DMS53 (cell line): ENCODE measurements around the gene MGAT1.
A peak's percentile ranks its signal among the peaks of the same experiment; 100 is the strongest.
"Not testable (repeated sequence)": the region's sequence is repeated elsewhere in the genome, so short reads cannot be mapped to it uniquely, and the experiment has no call there.

Experiments
- DNase-seq: peaks from one replicate; lab custom pipeline; 2025; lab: John Stamatoyannopoulos, UW

The MGAT1 gene

DNA sequence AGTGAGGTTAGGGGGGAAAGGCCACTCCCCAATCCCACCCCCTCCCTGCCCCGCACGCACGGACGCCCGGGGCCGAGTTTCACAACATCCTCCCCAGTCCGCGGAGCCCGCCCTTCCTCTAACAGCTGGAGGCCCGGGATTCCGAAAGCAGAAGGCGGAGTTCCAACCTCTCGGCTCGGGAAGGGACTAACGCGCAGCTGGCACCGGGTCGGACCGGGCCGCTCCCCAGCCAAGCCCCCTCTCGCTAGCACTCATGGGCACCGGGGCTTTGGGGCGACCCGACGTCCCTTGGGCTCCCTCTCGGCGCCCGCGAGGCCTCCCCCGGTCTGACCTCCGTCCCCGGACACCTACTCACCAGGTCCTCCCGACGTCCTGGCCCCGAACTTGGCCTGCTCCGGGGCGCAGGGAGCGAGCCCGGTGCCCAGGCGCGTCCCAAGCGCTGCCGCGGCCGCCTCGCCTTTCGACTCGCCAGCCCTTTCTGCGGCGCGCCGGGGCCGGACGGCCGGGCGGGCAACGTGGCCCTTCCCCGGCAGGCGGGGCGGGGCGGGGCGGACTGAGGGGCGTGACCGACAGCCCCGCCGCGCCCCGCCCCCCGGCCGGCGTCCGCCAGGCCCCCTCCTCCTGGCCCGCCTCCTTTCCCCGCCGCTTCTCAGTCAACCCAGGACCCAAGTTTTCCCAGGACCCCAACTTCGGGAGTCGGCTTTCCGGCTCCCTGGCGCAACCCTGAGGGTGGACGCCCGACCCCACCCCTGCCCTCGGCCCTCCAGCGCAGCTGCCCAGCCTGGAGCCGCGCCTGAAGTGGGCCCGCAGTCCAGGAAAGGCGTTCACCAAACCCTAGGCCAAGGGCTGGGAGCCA is at the start of gene MGAT1:
TSS of gene MGAT1 (minus strand) at position 482 of the 856 bp plus-strand sequence. CDS start 9,835 bp downstream, outside the sequence.
- DNase-seq: peak; percentile 91

DNA sequence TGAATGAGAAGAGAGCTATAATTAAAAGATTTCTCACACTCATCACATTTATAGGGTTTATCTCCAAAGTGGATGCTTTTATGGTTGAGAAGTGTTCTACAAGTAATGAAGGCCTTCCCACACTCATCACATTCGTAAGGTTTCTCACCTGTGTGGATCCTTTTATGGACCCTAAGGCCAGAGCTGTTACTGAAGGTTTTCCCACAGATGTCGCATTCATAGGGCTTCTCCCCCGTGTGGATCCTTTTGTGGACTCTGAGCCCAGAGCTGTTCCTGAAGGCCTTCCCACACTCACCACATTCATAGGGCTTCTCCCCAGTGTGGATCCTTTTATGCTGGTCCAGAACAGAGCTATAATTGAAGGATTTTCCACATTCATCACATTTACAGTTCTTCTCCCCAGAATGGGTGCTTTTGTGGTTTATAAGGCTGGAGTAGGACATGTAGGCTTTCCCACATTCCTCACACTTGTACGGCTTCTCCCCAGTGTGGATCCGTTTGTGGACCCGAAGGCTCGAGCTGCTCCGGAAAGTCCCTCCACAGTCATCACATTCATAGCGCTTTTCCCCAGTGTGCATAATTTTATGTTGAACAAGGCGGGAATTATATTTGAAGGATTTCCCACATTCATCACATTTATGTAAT is 48.0 kb upstream of the MGAT1 start:
- DNase-seq: no peak

DNA sequence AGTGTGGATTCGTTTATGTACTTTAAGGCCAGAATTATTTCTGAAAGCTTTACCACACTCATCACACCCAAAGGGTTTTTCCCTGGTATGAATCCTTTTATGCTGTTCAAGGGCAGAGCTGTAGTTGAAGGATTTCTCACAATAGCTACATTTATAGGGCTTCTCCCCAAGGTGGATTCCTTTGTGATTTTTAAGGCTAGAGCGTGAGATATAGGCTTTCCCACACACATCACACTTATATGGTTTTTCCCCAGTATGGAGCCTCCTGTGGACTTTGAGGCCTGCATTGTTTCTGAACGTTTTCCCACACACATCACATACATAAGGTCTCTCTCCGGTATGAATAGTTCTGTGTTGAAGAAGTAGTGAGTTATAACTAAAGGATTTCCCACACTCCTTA is 47.2 kb upstream of the MGAT1 start:
- no peak for DNase-seq

DNA sequence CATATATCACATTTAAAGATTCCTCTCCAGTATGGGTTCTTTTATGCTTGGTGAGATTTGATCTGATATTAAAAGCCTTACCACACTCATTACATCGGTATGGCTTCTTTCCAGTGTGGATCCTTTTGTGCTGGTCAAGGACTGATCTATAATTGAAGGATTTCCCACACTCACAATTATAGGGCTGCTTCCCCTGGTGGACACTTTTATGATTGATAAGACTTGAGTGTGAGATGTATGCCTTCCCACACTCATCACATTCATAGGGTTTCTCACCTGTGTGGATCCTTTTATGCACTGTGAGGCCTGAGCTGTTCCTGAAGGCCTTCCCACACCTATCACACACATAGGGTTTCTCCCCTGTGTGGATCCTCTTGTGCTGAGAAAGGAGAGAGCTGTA is 46.3 kb upstream of the MGAT1 start:
- DNase-seq: no peak

GRCh38 chr5:180848265-180848664 is 45.7 kb upstream of the MGAT1 start:
- DNase-seq: no peak

DNA sequence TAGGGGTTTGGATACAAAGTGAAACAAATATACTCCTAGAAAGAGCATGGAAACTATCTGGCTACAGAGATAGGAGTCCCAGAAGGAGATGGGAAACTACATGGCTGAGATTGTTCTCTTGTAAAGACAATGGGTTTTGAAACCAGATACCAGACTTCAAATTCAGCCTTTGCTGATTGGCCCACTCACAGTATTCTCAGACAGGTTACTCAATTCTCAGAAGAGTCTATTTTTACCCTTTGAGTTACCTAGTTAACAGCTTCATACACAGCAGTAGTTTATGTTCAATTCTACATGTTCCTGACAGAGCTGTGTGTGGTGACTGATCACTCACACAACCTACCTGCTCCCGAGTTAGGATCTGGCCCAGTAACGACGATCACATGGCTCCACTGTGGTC is 44.4 kb upstream of the MGAT1 start:
- DNase-seq: no peak

GRCh38 chr5:180844858-180845257 is 42.3 kb upstream of the MGAT1 start:
- no peak for DNase-seq

- no peak for DNase-seq
Measured at GRCh38 chr5:180844432-180844831, 41.8 kb upstream of the MGAT1 start.

DNA sequence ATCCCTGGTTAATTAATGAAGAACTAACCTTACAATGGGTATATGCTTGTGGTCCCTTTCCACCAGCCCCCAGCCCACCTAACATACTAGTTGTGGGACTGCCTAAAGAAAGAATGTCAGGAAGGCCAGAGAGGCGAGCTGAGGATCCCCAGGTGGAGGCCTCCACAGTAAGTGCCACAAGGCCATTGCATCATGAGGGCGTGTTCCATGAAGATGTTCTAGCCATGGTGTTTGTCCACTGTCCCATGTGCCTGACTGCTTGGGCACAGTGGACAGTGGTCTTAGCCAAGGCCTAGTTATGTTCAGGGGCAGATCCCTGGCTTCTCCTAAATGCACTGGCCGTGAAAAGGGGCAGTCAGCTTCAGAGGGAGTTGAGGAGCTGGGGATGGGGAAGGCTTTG is 37.3 kb upstream of the MGAT1 start:
- DNase-seq: no peak

- DNase-seq: no peak
Measured at GRCh38 chr5:180839227-180839626, 36.6 kb upstream of the MGAT1 start.

- DNase-seq: no peak
Measured at GRCh38 chr5:180837478-180837877, 34.9 kb upstream of the MGAT1 start.

DNA sequence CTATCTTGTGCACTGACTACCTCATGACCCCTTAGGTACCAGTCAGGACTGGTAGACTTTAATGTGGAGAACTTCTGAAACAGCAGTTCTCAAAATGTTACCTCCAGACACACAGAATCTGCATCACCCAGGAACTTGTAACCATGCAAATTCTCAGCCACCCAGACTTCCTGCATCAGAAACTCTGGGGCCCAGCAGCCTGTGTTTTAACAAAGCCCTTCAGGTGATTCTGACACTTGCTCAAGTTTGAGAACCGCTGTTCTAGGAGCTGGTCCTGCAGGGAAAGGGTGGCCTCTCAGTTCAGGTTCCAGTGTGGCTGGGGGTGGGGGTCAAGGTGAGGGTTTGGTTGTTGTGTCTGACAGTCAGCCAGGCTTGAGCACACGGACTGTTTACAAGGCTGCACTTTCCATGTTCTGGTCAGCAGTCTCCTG is 30.0 kb upstream of the MGAT1 start:
- no peak for DNase-seq

- DNase-seq: peak; percentile 89
Measured at GRCh38 chr5:180831139-180832093, 28.8 kb upstream of the MGAT1 start.

- peak; percentile 84 for DNase-seq
Measured at GRCh38 chr5:180830253-180831138, 27.9 kb upstream of the MGAT1 start.

- DNase-seq: no peak
Measured at GRCh38 chr5:180829726-180830125, 27.1 kb upstream of the MGAT1 start.

DNA sequence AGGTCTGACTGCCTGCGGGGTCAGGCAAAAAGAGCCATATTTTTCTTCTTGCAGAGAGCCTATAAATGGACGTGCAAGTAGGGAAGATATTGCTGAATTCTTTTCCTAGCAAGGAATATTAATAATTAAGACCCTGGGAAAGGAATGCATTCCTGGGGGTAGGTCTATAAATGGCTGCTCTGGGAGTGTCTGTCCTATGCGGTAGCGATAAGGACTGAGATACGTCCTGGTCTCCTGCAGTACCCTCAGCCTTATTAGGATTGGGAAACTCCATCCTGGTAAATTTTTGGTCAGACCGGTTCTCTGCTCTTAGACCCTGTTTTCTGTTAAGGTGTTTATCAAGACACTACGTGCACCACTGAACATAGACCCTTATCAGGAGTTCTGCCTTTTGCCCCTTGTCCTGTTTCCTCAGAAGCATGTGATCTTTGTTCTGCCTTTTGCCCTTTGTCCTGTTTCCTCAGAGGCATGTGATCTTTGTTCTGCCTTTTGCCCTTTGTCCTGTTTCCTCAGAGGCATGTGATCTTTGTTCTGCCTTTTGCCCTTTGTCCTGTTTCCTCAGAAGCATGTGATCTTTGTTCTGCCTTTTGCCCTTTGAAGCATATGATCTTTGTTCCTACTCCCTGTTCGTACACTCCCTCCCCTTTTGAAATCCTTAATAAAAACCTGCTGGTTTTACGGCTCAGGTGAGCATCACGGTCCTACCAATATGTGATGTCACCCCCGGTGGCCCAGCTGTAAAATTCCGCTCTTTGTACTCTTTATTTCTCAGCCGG is 26.3 kb upstream of the MGAT1 start:
- peak; percentile 73 for DNase-seq

- DNase-seq: not testable (repeated sequence)
Measured at GRCh38 chr5:180827374-180827773, 24.8 kb upstream of the MGAT1 start.

- peak; percentile 26 for DNase-seq
Measured at GRCh38 chr5:180825768-180826525, 23.3 kb upstream of the MGAT1 start.

GRCh38 chr5:180824630-180825476 is 22.2 kb upstream of the MGAT1 start:
- DNase-seq: no peak
